ENCODE measurements around the gene TLR5. TPM values are rescaled to one million over a fixed set of nuclear protein-coding genes. Genes with fewer than 3 reads are reported as not detected.
A peak's percentile ranks its signal among the peaks of the same experiment; 100 is the strongest.

Gene TLR5
- total and polyA plus RNA-seq, 7 donors: 0.20 to 3.1 (median 0.80) TPM

DNA sequence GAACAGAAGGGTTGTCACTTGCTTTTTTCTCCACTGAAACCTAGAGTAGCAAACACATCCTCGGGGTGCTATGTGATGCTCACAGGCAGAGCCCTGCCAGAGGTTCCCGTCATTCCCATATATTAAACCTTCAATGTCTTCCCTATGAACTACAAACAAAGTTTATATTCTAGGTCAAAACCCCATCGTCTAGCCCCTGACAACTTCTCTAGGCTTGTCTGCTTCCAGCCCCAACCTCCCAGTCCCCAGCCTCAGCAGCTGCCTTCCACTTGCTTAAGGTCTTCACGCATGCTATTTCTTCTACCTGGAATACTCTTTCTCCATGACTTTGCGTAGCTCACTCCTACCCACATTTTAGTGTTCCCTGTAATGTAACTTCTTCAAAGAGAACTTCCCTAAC lies 1.9 kb upstream of the TLR5 start:
- 84 to 91% (median 90%) methylated on average over 5 of the region's 5 CpGs for WGBS, 3 donors
- H3K36me3 ChIP-seq (ENCODE audit: insufficient read depth in 1 of 2, low read depth in 1 of 2): no peaks in the 10 kb centered on the region
- no peak for ATAC-seq
- peaks cover 20% of the 10 kb centered on the region for H3K4me1 ChIP-seq
- no peak overlapping the region for H3K27ac ChIP-seq
- intact Hi-C loops (cut with DNase I): loop anchor here (10.0 kb wide), 2 partner anchors 200 to 220 kb away; partner anchors contain the start of gene SUSD4 (in 1 of the 2)
- H3K9me3 ChIP-seq: peaks cover 8% of the 10 kb centered on the region
- H3K4me3 ChIP-seq: no peak overlapping the region
- H3K27me3 ChIP-seq (ENCODE audit: insufficient read depth in 3 of 3, low read length in 2 of 3): no peaks in the 10 kb centered on the region
- TF ChIP-seq, protein P1, sequence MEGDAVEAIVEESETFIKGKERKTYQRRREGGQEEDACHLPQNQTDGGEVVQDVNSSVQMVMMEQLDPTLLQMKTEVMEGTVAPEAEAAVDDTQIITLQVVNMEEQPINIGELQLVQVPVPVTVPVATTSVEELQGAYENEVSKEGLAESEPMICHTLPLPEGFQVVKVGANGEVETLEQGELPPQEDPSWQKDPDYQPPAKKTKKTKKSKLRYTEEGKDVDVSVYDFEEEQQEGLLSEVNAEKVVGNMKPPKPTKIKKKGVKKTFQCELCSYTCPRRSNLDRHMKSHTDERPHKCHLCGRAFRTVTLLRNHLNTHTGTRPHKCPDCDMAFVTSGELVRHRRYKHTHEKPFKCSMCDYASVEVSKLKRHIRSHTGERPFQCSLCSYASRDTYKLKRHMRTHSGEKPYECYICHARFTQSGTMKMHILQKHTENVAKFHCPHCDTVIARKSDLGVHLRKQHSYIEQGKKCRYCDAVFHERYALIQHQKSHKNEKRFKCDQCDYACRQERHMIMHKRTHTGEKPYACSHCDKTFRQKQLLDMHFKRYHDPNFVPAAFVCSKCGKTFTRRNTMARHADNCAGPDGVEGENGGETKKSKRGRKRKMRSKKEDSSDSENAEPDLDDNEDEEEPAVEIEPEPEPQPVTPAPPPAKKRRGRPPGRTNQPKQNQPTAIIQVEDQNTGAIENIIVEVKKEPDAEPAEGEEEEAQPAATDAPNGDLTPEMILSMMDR (IDR thresholded peaks at IDR 0.05): no peak
- DNase-seq: no peak

DNA sequence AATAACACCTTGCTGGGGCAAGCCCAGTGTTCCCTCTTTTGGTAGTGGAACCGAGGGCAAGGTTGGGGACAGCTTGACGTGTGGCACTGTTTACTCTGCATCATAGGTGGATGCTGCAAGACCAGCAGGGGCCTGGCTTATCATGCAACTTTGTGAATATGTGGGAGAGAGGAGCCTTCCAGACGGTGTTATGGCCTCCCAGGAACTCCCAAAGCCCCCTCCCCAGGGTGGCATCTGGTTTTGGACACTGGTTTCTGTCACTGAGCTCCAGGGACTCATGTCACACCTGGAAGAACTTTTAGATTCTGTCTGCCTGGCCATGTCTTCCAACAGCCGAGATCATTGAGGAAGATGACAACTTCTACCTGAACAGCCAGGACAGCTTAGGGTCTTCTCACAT lies 1.4 kb upstream of the TLR5 start:
- Histone ChIP-seq H3K27me3 (ENCODE audit: insufficient read depth in 3 of 3, low read length in 2 of 3) (no peaks in the 10 kb centered on the region), H3K4me3 (no peak overlapping the region), H3K9me3 (peaks cover 8% of the 10 kb centered on the region), H3K4me1 (peaks cover 20% of the 10 kb centered on the region), H3K27ac (peak overlapping the region; percentile 73), H3K36me3 (ENCODE audit: insufficient read depth in 1 of 2, low read depth in 1 of 2) (no peaks in the 10 kb centered on the region)
- 72 to 88% (median 85%) methylated on average over 4 of the region's 4 CpGs for whole genome bisulfite sequencing, 3 donors
- TF ChIP-seq, protein P1 (IDR thresholded peaks at IDR 0.05): no peak
- no peak for ATAC-seq
- intact Hi-C loops (cut with DNase I): loop anchor here (10.0 kb wide), 2 partner anchors 200 to 220 kb away; partner anchors contain the start of gene SUSD4 (in 1 of the 2)
- no peak for DNase-seq

DNA sequence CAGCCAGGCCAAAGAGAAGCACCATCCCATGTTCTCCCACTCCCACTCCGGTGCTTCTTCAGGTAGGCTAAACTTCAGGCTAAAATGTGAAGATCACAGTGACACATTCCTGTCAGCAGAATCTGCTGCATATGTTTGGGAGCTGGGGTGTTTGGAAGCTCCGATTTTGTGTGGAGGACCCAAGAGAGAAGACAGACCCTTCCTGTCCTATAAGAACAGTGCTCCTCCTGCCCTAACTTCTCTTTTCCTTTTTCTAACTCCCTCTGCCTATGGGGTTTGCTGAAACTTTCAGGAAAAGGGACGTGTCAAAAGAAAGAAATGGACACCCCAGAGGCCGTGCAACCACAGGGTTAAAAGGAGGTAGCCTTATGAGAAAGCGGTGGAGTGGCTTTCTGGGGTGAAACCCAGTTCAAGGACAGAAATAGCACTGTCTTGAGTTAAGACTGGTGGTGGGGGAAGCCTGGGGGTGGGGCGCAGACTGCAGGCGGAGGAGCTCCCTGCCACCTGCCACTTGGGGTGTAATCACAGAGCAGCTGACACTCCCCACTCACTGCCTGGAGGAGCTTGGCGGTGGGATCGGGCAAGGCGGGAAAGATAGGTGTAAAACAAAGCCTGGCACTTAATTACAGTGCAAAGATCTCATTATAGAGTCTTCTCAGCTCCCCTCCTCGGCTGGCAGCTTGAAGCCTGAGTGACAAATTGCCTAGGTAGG lies 645 bp upstream of the TLR5 start:
- peak overlapping the region; percentile 75 for H3K4me3 ChIP-seq
- peak; percentile 11 to 61 (median 58) for ATAC-seq
- 42 to 61% (median 45%) methylated on average over 11 of the region's 11 CpGs for WGBS, 3 donors
- H3K9me3 ChIP-seq: peaks cover 8% of the 10 kb centered on the region
- peak overlapping the region; percentile 73 for H3K27ac ChIP-seq
- TF ChIP-seq, protein P1 (IDR thresholded peaks at IDR 0.05): no peak
- H3K4me1 ChIP-seq: peaks cover 20% of the 10 kb centered on the region
- DNase-seq: peak in 1 of 2 donors; percentile 58
- intact Hi-C loops (cut with DNase I): loop anchor here (10.0 kb wide), 2 partner anchors 201 to 221 kb away; partner anchors contain the start of gene SUSD4 (in 1 of the 2)
- H3K36me3 ChIP-seq (ENCODE audit: insufficient read depth in 1 of 2, low read depth in 1 of 2): no peaks in the 10 kb centered on the region
- H3K27me3 ChIP-seq (ENCODE audit: insufficient read depth in 3 of 3, low read length in 2 of 3): no peaks in the 10 kb centered on the region

DNA sequence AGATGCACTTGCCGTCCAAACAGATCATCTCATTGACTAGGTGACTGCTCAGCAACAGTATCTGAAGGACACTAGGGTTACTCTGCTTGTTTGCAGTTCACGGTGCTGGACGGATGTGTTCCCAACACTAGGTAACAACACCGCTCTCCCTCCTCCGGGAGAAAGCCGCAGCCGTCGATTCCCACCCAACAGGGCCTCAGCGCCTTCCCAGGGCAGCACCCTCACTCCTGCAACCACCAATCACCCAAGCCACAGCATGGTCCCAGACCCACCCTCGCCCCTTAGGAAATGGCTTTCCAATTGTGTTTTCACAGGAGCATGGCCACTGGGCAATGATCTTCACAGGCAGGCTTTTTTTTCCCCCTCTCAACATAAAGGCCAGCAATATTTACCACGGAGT lies 779 bp downstream of the TLR5 start:
- intact Hi-C loops (cut with DNase I): loop anchor here (10.0 kb wide), 2 partner anchors 203 to 223 kb away; partner anchors contain the start of gene SUSD4 (in 1 of the 2)
- DNase-seq (no peak), ATAC-seq (no peak)
- TF ChIP-seq, protein P1 (IDR thresholded peaks at IDR 0.05): no peak
- Histone ChIP-seq H3K27ac (peak overlapping the region; percentile 73), H3K9me3 (peaks cover 3% of the 10 kb centered on the region), H3K4me1 (peaks cover 24% of the 10 kb centered on the region), H3K36me3 (ENCODE audit: insufficient read depth in 1 of 2, low read depth in 1 of 2) (no peaks in the 10 kb centered on the region), H3K27me3 (ENCODE audit: insufficient read depth in 3 of 3, low read length in 2 of 3) (no peaks in the 10 kb centered on the region), H3K4me3 (peak overlapping the region; percentile 75)
- WGBS, 3 donors: 78 to 84% (median 81%) methylated on average over 11 of the region's 11 CpGs

Measured in psoas muscle (tissue), 8 donors.